H1 (cell line): Measurements from ENCODE around the gene MYO15A. TPM values are rescaled to one million over a fixed set of nuclear protein-coding genes. Genes with fewer than 3 reads are reported as not detected.

Experiments
- BCL11A ChIP-seq, 2 experiments: IDR thresholded peaks; one replicate each; pipeline ENCODE4 v1.6.1; 2011; ENCODE audit warnings: low read depth in 2 of 2, low read length in 2 of 2, mild to moderate bottlenecking in 2 of 2
- CBX5 ChIP-seq: fragments of 300-800, 300-1000 bp; sonication (generic); IDR thresholded peaks from 2 replicates; pipeline ENCODE4 v1.7.1; 2016; ENCODE audit warnings: antibody characterized with exemption, low read length, low read depth
- CREB1 ChIP-seq: IDR thresholded peaks from 2 replicates; pipeline ENCODE4 v1.6.1; 2012; ENCODE audit warnings: inconsistent platforms
- KDM1A ChIP-seq: fragments of 200-600, 300-600 bp; sonication (generic); IDR thresholded peaks from 2 replicates; pipeline ENCODE4 v1.7.1; 2016; ENCODE audit warnings: mild to moderate bottlenecking, low read length, borderline replicate concordance
- POU5F1 ChIP-seq: IDR thresholded peaks from 2 replicates; pipeline ENCODE4 v1.6.1; 2011; ENCODE audit warnings: low read depth, mild to moderate bottlenecking, low read length, moderate library complexity
- polyA plus RNA-seq, 7 experiments: library from polyadenylated mRNA; depleted of rRNA in 3 of 7; stranded (reverse) in 5 of 7; unstranded in 2 of 7; fragments of >200 nt in 5 of 7; fragments of 200-250 nt in 2 of 7; gene quantifications; 1 replicate in 5 of 7; 2 replicates in 1 of 7; 4 replicates in 1 of 7; pipeline versions ENCODE4 v1.2.1 to v1.2.3, GENCODE V29; 2011 to 2013; ENCODE audit warnings: missing spikeins in 2 of 7, mixed read lengths in 2 of 7
- total RNA-seq: library from RNA; stranded (reverse); fragmentation: NEBNext Ultra II Directional; extraction: Animal tissue kit (Norgen Biotek cat#: 25700); gene quantifications from 2 replicates; pipeline ENCODE4 v1.2.1, GENCODE V29; 2021

The MYO15A gene
- total and polyA plus RNA-seq, 2 of the 8 experiments (the other 6 are each of a cell fraction or from before 2014, with no cell fraction given): 1.6 to 4.2 TPM

- TF ChIP-seq CREB1 (no peak), CBX5 (no peak), BCL11A (IDR thresholded peaks at IDR 0.05; ENCODE audit: low read depth in 2 of 2, low read length in 2 of 2) (no peak), KDM1A (no peak), POU5F1 (no peak)
These were observed 119.1 kb downstream of the MYO15A start (continued) for GRCh38 chr17:18227635-18228034.
